ENCODE measurements around the gene KRT3. TPM values are rescaled to one million over a fixed set of nuclear protein-coding genes. Genes with fewer than 3 reads are reported as not detected.

Gene KRT3
- total RNA-seq, 4 donors from 2014 or later, result not detected

DNA sequence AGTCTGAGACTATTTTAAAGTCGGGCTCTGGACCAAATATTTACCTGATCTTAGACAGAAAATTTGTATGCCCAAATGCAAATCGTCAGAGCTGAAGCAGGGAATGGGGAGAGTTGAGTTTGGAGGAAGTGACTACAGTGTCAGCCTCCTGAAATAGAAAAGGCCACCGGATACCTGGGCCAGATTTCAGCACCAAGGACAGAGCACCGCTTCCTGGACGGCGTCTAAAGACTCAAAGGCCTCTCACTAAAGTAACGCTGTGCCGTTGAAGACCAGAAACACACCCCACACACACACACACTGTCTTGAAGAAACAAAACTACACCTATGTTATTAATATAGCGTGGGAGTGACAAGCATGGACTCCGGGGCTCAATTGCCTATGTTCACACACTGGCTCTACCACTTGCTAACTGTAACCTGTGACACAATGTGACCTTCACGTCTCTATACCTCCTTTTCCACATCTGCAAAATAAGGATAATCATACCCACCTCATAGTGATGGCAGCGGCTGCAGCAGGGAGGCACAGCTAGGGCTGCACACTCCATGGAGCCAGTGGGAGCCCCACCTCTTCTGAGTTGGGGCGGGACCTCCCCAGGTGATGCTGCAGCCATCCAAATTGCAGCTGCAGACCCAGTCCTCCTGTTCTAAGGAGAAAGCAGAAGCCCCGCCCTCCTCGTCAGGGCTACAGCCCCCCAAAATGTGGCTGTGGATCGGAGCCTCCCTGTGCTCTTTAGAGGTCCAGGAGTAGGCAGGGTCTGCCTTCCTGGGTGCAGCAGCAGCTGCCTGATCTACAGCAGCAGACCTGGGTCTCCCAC, 54.3 kb downstream of the KRT3 start:
- 20% methylated on average over 16 of the region's 16 CpGs for WGBS
- no peak for DNase-seq (ENCODE audit: low spot score in 2 of 2)
- Histone ChIP-seq H3K36me3 (no peaks in the 10 kb centered on the region), H3K27ac (no peak overlapping the region), H3K4me3 (no peak overlapping the region), H3K27me3 (peaks cover 19% of the 10 kb centered on the region), H3K9me3 (no peaks in the 10 kb centered on the region), H3K4me1 (no peaks in the 10 kb centered on the region)
- TF ChIP-seq POLR2A (IDR thresholded peaks at IDR 0.05) (no peak), POLR2AphosphoS5 (IDR thresholded peaks at IDR 0.05) (no peak), CTCF (IDR thresholded peaks at IDR 0.05) (no peak), EP300 (IDR thresholded peaks at IDR 0.05) (no peak)

GRCh38 chr12:52740584-52740983, 55.3 kb downstream of the KRT3 start:
- Histone ChIP-seq H3K9me3 (no peaks in the 10 kb centered on the region), H3K27ac (no peak overlapping the region), H3K4me1 (no peaks in the 10 kb centered on the region), H3K27me3 (peaks cover 19% of the 10 kb centered on the region), H3K36me3 (no peaks in the 10 kb centered on the region), H3K4me3 (no peak overlapping the region)
- DNase-seq (ENCODE audit: low spot score in 2 of 2), result no peak
- no peak for TF ChIP-seq CTCF (IDR thresholded peaks at IDR 0.05)
- no peak for TF ChIP-seq EP300 (IDR thresholded peaks at IDR 0.05)
- TF ChIP-seq POLR2AphosphoS5 (IDR thresholded peaks at IDR 0.05), result no peak
- TF ChIP-seq POLR2A (IDR thresholded peaks at IDR 0.05), result no peak

- Histone ChIP-seq H3K27ac (no peak overlapping the region), H3K36me3 (no peaks in the 10 kb centered on the region), H3K9me3 (no peaks in the 10 kb centered on the region), H3K27me3 (peaks cover 22% of the 10 kb centered on the region), H3K4me1 (no peaks in the 10 kb centered on the region), H3K4me3 (no peak overlapping the region)
- DNase-seq (ENCODE audit: low spot score in 2 of 2), result no peak
- no peak for TF ChIP-seq POLR2AphosphoS5 (IDR thresholded peaks at IDR 0.05)
- no peak for TF ChIP-seq EP300 (IDR thresholded peaks at IDR 0.05)
- TF ChIP-seq POLR2A (IDR thresholded peaks at IDR 0.05), result no peak
- no peak for TF ChIP-seq CTCF (IDR thresholded peaks at IDR 0.05)
These were observed 56.0 kb downstream of the KRT3 start for GRCh38 chr12:52739963-52740362.

Other genes with a start within 250 kb of the KRT3 start
- gene KRT71, start 243.0 kb downstream of the KRT3 start, total RNA-seq, result 100 to 1,000 TPM in 1 of 4 donors, 10 to 100 TPM in 2, 1 to 10 TPM in 1; 5.5 to 231 (median 70.8) TPM
- gene KRT74, start 222.3 kb downstream of the KRT3 start, total RNA-seq, result 10 to 100 TPM in 3 of 4 donors, 1 to 10 TPM in 1; 2.0 to 44.4 (median 21.2) TPM
- gene KRT72, start 194.7 kb downstream of the KRT3 start, total RNA-seq, result 10 to 100 TPM in 1 of 4 donors, 1 to 10 TPM in 3; 2.0 to 19.2 (median 8.8) TPM
- gene KRT73, start 177.6 kb downstream of the KRT3 start, total RNA-seq, result 10 to 100 TPM in 3 of 4 donors, 1 to 10 TPM in 1; 8.7 to 27.4 (median 17.5) TPM
- gene KRT2, start 143.9 kb downstream of the KRT3 start, total RNA-seq, result 1,000 to 10,000 TPM in 2 of 4 donors, 100 to 1,000 TPM in 2; 357 to 1,953 (median 1,221) TPM
- gene KRT1, start 115.7 kb downstream of the KRT3 start, total RNA-seq, result 1,000 to 10,000 TPM; 4,815 to 9,656 (median 5,822) TPM
- gene KRT77, start 92.6 kb downstream of the KRT3 start, total RNA-seq, result 100 to 1,000 TPM; 146 to 424 (median 275) TPM
- not detected for gene KRT76, start 18.8 kb downstream of the KRT3 start, total RNA-seq
- gene KRT4, start 18.0 kb upstream of the KRT3 start, total RNA-seq, result 1 to 10 TPM in 2 of 4 donors, under 1 TPM in 2; 0.32 to 1.6 (median 0.76) TPM
- gene KRT79, start 38.2 kb upstream of the KRT3 start, total RNA-seq, result 100 to 1,000 TPM in 3 of 4 donors, 10 to 100 TPM in 1; 48.8 to 202 (median 156) TPM
- 100 to 1,000 TPM in 1 of 4 donors, 10 to 100 TPM in 3; 48.9 to 115 (median 80.0) TPM for gene KRT78, start 52.9 kb upstream of the KRT3 start, total RNA-seq
- 10 to 100 TPM; 49.4 to 93.7 (median 65.9) TPM for gene KRT8, start 109.0 kb upstream of the KRT3 start, total RNA-seq
- gene KRT18, start 153.0 kb upstream of the KRT3 start, total RNA-seq, result 100 to 1,000 TPM in 1 of 4 donors, 10 to 100 TPM in 3; 53.3 to 118 (median 71.0) TPM
- 100 to 1,000 TPM; 404 to 559 (median 485) TPM for gene EIF4B, start 210.3 kb upstream of the KRT3 start, total RNA-seq